Hematopoietic multipotent progenitor cell treated with erythropoietin and hydrocortisone succinate and interleukin-3 and kit ligand, for 17 days (in vitro differentiated cells): Measurements from ENCODE around the gene COCH.
"Not testable (repeated sequence)": the region's sequence is repeated elsewhere in the genome, so short reads cannot be mapped to it uniquely, and the experiment has no call there.

Source experiments
- DNase-seq: peaks from one replicate; pipeline ENCODE4 v3.0.0-alpha.2; 2015; ENCODE audit warnings: low spot score

Gene COCH

DNA sequence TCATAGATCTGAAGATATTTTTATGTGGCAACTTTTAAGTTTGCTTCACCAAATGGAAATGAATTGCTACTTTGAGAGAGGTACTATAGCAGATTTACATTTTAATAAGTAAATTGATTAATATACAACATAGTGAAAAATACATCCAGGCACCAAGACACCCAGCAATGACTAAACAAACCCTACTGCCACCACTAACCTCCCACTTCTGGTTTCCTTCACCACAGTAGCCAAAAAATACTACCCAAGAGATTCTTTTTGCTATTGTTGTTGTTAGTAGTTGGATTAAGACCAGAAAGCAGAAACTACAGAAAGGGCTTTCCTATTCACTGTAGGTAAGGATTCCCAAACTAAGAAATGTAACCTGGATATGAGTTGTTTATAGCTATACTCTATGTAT lies 54.1 kb downstream of the COCH start:
- DNase-seq = no peak

DNA sequence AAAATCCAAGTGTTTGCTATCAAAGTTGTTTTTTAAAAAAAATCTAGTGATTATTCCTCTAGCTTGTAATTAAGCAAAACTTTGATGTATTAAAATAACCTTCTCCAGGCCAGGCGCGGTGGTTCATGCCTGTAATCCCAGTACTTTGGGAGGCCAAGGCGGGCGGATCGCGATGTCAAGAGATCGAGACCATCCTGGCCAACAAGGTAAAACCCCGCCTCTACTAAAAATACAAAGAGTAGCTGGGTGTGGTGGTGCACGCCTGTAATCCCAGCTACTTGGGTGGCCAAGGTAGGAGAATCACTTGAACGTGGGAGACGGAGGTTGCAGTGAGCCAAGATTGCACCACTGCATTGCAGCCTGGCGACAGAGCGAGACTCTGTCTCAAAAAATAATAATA lies 59.6 kb downstream of the COCH start:
- not testable (repeated sequence) for DNase-seq

DNA sequence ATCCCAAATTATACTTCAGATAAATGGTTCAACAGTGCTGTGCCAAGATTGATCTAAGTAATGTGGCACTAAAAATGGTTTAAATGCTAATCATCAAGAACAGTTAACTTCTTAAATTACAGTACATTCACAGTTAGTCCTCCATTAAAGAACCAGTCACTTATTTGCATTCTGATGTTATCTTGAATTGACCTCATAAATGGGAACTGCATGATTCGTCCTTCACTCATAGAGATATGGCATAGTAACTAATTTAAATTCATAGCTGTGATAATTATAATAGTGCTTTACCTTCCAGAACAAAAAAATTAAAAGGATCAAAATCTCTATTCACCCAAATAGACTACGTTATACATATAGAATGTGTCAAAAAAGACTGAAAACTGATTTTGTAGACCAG lies 61.1 kb downstream of the COCH start:
- DNase-seq = no peak

DNA sequence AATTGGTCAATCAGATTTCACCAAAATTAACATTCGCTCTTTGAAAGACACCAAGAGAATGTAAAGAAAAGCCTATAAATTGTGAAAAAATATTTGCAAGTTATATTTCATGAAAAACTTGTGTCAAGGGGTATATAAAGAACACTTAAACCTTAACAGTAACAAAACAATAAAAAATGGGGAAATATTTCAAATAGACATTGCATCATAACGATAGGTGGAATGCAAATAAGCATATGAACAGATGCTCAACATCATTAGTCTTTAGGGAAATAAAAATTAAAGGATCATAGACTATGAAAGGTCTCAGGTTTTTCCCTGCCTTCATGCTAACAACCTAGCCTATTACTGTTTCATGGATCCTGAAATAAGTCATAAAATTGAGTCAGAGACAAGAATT lies 64.3 kb downstream of the COCH start:
- DNase-seq = no peak
